ENCODE results near the gene ARHGEF6.

Gene ARHGEF6

DNA sequence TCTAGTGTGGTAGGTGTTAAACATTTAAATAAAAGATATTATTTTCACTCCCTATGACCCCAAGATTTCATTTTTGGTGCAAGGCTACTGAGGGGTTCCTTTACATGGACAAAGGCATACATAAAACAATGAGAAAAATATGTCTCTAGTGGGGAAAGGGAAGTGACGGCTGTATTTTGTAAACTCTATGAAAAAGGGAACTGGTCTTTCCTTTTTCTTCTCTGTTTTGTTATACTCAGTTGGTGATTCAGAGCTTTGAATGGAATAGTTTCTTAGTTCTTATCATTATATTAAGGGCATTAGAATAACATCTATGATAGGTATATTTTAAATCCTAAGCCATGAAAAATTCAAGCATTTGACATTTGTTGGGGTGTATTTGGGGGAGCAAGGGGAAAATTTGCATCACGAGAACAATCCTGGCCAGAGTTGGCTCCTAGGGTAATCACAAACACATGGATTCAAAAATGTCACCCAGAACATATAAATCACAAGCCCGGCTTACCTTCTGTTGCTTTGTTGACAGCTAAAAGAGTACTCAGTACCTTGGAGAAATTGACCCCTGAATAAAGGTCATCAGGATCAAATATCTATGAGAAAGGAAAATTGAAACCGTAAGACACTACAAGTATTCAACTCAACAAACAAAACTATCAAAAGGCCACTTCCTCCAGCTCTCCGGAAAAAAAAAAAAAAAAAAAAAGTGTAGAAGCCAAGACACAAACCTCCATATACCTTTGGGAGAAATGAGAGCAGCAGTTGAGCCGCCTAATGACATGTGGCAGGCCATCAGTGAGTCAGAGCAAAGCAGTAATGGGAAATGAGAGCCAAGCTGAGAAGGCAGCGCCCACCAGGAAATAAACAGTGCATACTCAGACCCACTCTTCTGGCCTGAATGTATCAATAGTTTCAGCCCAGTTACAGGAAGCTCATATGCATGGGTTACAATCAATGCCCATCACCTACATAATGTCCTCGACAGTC, 33.4 kb downstream of the ARHGEF6 start:
- peak; percentile 24 for DNase-seq (ENCODE audit: low spot score)

DNA sequence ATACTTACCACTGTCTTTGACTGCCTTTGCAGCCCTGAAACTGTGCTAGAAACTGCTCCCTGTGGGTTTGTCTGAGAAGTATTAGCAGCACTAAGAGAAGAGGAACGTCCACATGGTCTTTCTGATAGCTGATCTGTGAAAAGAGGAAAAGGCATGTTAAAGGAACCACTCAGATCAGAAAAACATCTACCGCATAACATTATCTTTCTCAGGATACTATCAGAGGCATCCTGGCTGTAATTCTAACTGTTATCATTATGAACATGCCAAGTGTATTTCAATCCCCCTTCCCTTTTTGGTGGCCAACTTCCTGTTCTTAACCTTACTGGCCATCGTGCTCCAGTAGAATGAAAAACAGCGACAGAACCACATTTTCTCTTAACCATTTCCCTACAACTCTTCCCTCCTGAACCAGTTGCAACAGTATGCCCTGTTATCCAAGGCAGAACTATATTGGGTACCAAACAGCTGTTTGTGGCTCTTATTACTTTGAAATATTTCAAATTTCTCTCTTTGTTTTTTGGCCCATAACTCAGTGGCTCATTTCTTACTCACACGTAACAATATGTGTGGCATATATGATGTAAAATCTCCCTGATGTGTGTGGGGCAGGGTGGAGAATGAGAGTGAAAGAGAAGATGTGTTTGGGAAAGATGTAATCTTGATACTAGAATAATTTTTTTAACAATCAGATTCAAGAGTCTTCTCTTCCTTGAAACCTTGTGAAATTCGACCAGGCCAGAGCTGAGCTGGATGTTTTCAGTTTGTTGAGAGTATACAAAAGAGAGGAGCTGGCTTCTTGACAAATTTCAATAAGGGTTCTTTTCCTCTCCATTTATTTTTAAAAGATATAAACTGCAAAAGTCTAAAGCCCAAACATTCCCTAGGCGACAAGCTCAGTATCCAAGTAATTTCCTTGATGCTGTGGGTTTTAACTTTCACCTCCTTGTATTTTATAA, 35.2 kb downstream of the ARHGEF6 start:
- no peak for DNase-seq (ENCODE audit: low spot score)

DNA sequence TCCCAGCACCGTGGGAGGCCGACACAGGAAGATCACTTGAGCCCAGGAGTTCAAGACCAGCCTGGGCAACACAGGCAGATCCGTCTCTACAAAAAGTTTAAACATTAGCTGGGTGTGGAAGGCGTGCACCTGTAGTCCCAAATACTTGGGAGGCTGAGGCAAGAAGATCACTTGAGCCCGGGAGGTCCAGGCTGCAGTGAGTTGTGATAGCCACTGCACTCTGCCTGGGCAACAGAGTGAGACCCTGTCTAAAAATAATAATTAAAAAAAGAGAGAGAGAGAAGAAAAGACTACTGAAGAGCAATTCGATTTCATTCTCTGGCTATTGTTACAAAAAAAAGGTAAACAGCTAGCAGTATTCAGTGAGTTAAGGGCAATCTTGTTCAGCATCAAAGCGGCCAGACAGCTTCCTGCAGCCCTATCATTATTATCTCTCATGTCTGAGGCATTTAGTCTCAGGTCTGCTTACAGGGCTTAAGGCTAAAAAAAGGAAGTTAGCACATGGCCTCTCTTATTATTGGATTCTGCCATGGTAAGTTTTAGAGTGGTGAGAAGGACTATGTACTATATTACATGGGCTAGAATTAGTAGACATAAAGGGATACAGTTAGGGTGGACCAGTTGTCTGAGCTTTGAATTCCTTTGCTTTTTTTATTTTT, 37.9 kb downstream of the ARHGEF6 start:
- DNase-seq (ENCODE audit: low spot score): no peak

DNA sequence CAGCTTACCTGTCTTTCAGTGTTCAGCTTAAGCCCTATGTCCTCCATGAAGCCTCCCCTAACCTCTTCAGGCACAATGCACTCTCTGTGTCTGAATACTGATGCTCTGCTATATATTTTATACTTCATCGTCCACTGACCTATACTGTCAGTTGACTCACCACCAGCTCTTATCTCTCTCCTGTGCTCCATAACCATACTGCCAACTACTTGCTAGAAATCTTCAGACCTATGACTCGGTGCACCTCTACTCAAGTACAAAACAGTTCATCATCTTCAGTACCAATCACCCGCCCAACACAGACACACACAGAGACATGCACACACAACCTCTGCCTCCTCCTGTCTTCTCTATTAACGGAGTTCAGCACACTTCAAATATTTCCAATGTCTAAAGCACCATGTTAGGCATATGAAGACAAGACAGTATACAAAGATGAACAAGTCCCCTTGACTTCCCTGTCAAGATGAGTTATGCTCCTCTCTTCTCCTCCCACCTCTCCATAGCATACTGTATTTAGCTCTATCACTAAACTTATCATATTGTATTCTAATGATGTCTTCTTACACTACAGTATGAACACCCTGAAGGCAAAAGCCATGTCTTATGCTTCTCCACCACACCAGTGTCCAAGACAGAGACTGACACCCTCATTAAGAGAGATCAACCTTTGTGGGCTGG, 42.5 kb downstream of the ARHGEF6 start:
- DNase-seq (ENCODE audit: low spot score): no peak

DNA sequence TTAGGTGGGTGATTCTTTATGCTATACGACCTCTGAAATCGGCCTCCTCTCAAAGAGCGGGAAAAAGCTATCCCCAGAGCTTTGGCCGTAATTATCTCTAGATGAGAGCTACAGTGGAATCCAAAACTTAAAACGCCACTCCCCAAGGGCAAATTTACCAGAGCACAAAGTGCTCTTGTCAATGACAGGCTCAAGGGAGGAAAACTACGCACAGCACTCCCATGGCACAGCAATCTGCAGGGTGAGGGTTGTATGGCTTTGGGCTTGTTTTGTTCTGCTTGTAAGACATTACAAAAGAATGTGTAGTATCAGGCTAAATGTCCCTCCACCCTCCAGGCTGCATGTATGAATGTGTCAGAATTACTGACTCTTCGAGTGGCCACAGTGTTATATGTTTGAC, 44.0 kb downstream of the ARHGEF6 start:
- no peak for DNase-seq (ENCODE audit: low spot score)

DNA sequence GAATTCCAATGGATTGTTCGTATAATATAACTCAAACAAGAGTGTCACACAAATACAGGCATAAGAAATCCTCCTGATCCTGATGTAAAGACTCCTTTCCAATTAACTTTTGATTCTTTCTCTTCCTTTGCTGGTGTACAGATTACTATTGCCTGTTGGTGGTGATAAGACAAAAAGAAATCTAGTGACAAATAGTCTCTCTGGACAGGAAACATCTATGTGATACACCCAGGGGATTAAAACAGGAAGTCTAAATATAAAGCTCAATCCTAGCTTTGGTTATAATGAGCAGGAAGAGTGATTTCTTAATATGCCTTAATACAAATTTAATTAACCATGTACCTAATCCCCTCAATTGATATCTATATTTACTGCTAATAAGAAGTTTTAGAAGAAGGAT, 45.1 kb downstream of the ARHGEF6 start:
- no peak for DNase-seq (ENCODE audit: low spot score)

DNA sequence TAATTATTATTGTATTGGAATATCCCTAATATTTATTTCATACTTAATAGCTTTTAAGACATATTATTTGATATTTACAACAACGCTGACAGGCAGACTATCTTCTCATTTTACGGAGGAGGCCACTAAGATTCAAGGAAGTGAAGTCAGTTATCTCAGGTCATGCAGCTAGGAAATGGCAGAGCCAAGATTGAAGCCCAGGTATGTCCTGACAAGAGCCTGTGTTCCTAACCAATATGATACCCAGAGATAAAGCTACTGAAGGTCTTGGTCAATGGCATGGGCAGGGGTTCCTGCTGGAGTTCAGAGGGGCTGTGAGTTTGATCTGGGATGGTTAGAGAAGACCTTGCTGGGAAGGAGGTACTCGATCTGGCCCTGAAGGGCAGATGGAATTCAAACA, 47.1 kb downstream of the ARHGEF6 start:
- DNase-seq (ENCODE audit: low spot score): no peak

DNA sequence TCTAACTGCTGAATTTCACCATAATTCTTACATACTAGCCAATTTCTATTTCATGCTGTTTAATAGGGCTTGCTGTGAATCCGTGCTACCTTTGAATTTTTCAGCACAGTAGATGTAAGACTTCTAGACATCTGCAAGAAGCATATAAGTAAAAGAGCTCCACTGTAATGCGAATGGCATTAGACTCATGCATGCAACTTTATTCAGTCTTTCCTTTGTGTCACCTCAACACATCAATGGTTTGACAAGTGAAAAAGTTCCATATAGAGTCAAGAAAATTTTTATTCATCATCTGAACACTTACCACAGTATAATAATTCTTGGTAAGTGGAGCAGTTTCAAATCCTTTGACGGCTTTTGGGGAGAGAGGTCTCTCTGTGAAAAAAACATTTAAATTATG, 48.9 kb downstream of the ARHGEF6 start:
- DNase-seq (ENCODE audit: low spot score): no peak

DNA sequence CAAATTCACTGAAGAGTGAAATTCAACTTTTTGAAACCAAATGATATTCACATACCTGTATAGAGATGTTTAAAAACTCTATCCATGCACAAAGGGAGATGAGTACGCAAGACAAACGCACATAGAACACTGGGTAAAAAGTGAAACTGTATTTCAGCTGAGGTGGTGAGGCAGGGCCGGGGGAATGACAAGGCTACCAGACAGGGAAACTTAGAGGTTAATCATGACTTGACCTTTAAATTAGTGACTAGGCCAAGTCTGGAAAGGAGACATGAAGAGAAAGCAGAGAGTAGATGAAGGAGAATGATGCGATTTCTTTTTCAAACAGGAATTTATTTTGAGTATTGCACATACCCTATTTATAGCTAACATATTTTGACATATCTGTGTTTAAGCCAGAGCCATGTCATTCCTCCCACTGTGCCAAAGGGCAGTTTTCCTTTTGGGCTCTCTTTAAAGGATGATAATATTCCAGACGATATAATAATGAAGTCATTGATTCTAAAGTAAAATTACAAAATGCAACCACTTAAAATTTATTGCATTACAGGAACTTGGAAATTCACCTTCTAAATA, 49.4 kb downstream of the ARHGEF6 start:
- no peak for DNase-seq (ENCODE audit: low spot score)

DNA sequence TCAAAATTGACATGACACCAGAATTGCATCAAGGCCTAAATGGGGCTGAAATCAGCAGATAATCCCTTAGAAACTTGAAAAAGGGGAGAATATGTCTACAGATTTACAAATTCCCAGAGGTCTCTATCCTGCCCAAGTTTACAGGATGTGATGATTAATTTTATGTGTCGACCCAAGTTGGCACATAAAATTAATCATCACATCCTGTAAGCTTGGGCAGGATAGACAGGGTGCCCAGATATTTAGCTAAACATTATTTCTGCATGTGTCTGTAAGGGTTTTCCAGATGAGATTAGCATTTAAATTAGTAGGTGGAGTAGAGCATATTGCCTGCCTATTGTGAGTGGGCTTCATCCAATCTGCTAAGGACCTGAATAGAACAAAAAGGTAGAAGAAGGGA, 52.3 kb downstream of the ARHGEF6 start:
- no peak for DNase-seq (ENCODE audit: low spot score)

DNA sequence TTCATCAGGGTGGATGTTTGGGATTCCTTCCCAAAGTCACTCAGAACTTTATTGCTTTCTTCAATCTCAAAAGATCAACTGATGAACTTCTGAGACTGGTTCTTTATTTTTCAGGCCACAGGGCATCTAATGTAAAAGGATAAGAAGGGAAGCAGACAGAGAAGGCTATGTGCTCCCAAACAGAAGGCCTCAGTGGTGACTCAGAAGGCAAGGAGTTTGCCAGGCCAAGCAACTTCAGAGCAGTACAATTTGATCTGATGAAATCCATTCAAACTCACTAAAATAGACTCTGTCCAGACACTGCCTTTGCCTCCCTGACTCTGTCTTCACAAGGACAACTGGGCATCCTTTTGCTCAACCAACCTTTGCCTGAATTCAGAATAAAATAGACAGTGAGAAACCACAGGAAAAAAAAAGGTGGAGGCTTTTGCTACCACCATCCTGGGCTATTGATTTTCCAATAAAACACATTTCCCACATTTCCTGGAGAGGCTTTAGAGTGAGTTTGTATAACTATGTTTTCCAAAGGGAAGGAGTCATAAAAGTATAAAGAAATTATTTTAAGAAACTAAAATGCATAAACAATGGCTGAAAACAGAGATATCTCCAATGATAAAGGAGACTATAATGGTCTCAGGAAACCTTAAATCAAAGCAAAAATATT, 55.2 kb downstream of the ARHGEF6 start:
- no peak for DNase-seq (ENCODE audit: low spot score)

DNA sequence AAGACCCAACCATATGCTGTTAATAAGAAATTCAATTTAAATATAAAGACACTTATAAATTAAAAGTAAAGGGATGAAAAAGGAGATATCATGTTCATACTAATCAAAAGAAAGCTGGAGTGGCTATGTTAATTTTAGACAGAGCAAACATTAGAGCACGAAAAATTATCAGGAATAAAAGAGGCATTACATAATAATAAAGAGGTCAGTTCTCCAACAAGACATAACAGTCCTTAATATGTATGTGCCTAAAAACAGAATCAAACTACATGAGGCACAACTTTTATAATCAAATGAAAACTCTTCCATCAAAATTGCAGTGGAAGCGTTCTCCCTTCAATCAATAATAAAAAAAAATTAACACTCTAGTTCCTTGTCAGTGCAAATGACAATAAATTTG, 62.6 kb downstream of the ARHGEF6 start:
- DNase-seq (ENCODE audit: low spot score): no peak

DNA sequence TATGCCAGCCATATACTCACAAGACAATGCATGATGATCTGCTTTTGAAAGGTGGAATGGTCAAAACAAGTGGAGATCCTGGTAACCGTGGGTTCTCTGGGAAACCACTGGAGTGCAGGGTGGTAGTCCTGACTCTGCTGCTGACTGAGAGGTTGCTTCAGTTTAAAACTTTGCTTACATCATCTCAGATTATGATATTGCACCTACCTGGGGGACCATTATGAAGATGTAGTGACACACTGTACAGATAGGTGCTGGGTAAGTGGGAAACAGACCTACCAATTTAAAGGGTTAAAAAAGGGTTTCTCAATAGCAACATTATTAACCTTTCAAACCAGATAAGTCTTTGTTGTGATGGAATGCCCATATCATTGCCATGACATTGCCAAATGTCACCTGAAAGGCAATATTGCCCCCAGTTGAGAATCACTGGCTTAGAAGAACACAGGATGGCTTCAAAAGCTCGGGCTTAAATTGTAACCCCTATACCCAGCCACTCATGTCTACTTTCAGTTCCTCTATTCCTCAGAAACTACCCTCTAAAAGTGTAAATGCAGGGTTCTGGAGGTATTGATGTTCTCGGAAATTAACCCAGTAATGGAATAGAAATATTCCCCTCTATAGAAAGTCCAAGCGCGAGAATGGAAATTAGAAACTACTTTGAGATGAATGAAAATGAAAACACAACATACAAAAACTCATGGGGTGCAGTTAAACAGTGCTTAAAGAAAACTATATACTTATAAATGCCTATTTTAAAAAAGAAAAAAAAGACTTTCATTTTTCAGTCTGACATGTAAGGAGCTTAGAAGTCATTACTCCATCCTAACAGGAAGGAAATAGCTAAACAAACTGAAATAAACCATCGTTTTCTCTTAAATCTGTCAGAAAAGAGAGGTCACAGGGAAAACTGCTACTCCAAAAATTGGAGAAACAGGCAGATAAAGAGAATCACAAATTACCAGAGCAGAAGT, 65.8 kb downstream of the ARHGEF6 start:
- DNase-seq (ENCODE audit: low spot score): no peak

DNA sequence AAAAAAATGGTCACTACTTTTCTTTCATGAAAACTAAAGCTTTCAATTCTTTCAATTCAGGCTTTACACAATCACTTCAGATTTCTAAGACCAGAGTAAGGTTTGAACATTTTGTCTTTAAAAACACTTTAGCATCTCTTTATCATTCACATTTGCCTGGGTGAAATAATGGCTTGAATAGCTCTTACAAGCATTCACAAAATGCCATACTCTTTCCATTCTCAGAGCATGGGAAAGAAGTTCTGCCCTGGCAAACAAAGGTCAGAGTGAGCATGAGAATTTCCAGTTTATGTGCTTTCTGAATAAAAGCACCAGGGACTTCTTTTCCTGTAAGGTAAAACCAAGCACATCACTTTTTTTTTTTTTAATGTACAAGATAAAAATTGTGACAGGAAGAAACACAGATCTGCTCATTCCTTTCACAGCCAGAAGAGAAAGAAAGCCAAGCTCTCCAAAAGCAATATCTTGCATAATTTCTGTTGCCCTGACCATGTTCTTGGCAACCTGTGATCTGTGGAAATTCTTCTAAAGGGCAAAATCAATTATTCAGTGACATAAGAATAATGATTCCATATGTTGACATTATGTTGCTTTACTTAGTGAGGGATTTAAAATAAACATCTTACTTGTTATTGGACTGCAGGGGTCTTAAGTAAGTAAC, 68.0 kb downstream of the ARHGEF6 start:
- DNase-seq (ENCODE audit: low spot score): no peak

DNA sequence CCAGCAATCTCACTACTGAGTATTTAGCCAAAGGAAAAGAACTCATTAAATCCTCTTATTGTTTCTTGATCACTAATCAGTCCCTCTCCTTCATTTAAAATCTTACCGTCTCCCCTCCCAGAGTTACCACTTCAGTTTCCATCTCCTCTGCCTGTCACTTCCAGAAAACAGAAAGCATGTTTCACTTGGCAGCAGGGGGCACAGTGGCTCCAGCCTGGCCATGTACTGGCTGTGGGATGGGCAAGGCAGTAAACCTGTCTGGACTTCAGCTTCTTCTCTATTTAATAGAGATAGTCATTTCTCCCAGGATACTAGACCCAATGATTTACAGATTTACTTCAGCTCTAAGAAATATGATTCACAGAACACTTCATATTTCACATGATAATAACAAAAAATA, 69.6 kb downstream of the ARHGEF6 start:
- peak; percentile 30 for DNase-seq (ENCODE audit: low spot score)

DNA sequence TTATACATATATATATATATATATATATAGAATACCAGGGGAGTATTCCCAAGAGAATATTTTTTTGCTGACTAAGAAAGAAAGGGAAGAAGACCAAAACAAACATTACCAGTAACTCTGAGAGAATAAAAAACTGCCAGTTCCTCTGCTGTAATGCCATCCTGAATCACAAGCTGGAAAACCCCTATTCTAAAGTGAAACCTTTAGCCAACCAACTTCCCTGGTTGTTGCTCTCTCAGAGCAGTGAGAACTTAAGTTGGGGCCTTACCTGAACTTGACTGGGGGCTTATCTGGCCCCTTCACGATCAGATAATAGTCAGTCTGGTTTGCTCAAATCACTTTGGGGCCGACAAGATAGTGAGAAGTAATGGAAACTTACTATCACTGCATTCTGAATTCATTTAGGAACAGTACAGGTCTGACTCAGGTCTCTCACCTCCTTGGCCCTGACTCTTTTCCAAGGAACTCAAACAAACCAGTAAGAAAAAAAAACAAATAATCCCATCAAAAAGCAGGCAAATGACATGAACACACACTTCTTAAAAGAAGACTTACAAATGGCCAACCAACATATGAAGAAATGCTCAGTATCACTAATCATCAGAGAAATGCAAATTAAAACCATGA, 70.3 kb downstream of the ARHGEF6 start:
- DNase-seq (ENCODE audit: low spot score): peak; percentile 21

DNA sequence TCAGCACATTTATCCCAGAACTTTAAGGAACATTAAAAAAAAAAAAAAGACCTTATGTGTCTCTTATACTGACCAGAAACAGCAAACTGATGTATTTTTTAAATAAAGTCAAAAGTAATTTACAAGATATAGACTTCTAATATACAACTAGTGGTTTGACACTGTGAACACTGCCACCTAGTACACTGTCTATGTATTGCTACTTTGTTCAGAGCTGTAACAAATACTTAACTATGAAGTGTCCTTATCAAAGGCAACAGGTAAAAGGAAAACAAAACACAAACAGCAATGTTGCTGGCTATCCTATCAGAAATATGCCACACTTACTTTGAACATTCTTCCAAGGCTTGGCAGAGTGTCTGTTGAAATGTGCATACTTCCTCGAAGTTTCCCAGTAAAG, 72.4 kb downstream of the ARHGEF6 start:
- no peak for DNase-seq (ENCODE audit: low spot score)

DNA sequence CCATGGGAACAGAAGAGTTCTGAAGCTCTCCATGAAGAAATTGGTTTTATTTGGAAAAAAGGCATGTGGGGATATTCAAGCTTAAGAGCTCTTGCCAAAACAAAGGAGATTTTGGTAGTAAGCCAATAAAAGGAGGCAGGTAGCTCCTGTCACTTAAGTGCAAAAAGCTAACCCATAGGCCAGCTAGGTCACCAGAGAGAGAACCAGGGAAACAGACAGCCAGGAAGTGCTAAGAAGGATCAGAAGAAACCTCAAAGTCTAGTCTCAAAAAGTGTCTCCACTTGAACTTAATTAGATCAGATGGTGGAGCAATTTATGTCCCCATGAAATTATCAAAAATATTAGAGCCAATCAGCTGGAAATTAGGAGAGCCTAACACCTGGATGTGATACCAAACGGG, 83.6 kb downstream of the ARHGEF6 start:
- DNase-seq (ENCODE audit: low spot score): peak; percentile 14

All from CD4-positive, alpha-beta T cell treated with Interleukin-6 at 100 ng/mL for 8 hours (primary cell).